DMS114 treated with DMSO at 0.1 percent for 48 hours (cell line): Measurements from ENCODE around the gene FBXW2.

Source experiments
- DNase-seq: peaks from one replicate; lab custom pipeline; 2025; ENCODE audit not compliant: unreplicated experiment; lab: John Stamatoyannopoulos, UW

The FBXW2 gene

GRCh38 chr9:120745278-120745677 lies 47.9 kb downstream of the FBXW2 start:
- no peak for DNase-seq

- no peak for DNase-seq
Measured at GRCh38 chr9:120742951-120743416, 50.2 kb downstream of the FBXW2 start.

- DNase-seq = no peak
Measured at GRCh38 chr9:120741701-120742100, 51.5 kb downstream of the FBXW2 start.

GRCh38 chr9:120741191-120741590 lies 52.0 kb downstream of the FBXW2 start:
- no peak for DNase-seq

GRCh38 chr9:120740132-120740531 lies 53.1 kb downstream of the FBXW2 start:
- no peak for DNase-seq

- no peak for DNase-seq
Measured at GRCh38 chr9:120737416-120738165, 55.6 kb downstream of the FBXW2 start.

GRCh38 chr9:120736881-120737280 lies 56.3 kb downstream of the FBXW2 start:
- DNase-seq = no peak

GRCh38 chr9:120735415-120736126 lies 57.6 kb downstream of the FBXW2 start:
- DNase-seq = no peak

GRCh38 chr9:120734607-120735410 lies 58.4 kb downstream of the FBXW2 start:
- no peak for DNase-seq

- DNase-seq = no peak
Measured at GRCh38 chr9:120733190-120733589, 60.0 kb downstream of the FBXW2 start.

- no peak for DNase-seq
Measured at GRCh38 chr9:120730654-120731514, 62.3 kb downstream of the FBXW2 start.

- DNase-seq = no peak
Measured at GRCh38 chr9:120729791-120730241, 63.4 kb downstream of the FBXW2 start.

GRCh38 chr9:120726484-120726883 lies 66.7 kb downstream of the FBXW2 start:
- DNase-seq = no peak

GRCh38 chr9:120725907-120726306 lies 67.3 kb downstream of the FBXW2 start:
- no peak for DNase-seq

GRCh38 chr9:120724757-120725400 lies 68.3 kb downstream of the FBXW2 start:
- no peak for DNase-seq

- no peak for DNase-seq
Measured at GRCh38 chr9:120723565-120723964, 69.7 kb downstream of the FBXW2 start.

GRCh38 chr9:120720404-120720803 lies 72.8 kb downstream of the FBXW2 start:
- no peak for DNase-seq

GRCh38 chr9:120718316-120718715 lies 74.9 kb downstream of the FBXW2 start:
- no peak for DNase-seq

- no peak for DNase-seq
Measured at GRCh38 chr9:120717176-120717575, 76.0 kb downstream of the FBXW2 start.

GRCh38 chr9:120716483-120716882 lies 76.7 kb downstream of the FBXW2 start:
- no peak for DNase-seq
